Fibroblast of peridontal ligament (primary cell): ENCODE results near the gene BOC.

Source experiments
- DNase-seq: peaks from one replicate; pipeline ENCODE4 v3.0.0-alpha.2; 2010; ENCODE audit errors: extremely low read depth

BOC gene

GRCh38 chr3:113269661-113270060 is 58.3 kb downstream of the BOC start:
- DNase-seq: no peak

GRCh38 chr3:113270068-113270467 is 58.7 kb downstream of the BOC start:
- no peak for DNase-seq

GRCh38 chr3:113270786-113271185 is 59.4 kb downstream of the BOC start:
- DNase-seq: no peak

GRCh38 chr3:113271189-113271588 is 59.8 kb downstream of the BOC start:
- no peak for DNase-seq

- DNase-seq: no peak
These were observed 60.4 kb downstream of the BOC start for GRCh38 chr3:113271594-113272384.

GRCh38 chr3:113272385-113272779 is 61.0 kb downstream of the BOC start:
- DNase-seq: no peak

- no peak for DNase-seq
These were observed 61.7 kb downstream of the BOC start for GRCh38 chr3:113273011-113273410.

GRCh38 chr3:113273604-113274378 is 62.4 kb downstream of the BOC start:
- no peak for DNase-seq

GRCh38 chr3:113274425-113275257 is 63.3 kb downstream of the BOC start:
- no peak for DNase-seq

GRCh38 chr3:113275258-113275556 is 63.9 kb downstream of the BOC start:
- DNase-seq: no peak

GRCh38 chr3:113275583-113275928 is 64.2 kb downstream of the BOC start:
- no peak for DNase-seq

- peak; percentile 85 for DNase-seq
These were observed 64.8 kb downstream of the BOC start for GRCh38 chr3:113275929-113276750.

- DNase-seq: no peak
These were observed 65.4 kb downstream of the BOC start for GRCh38 chr3:113276751-113277080.

GRCh38 chr3:113277414-113277813 is 66.1 kb downstream of the BOC start:
- DNase-seq: no peak

- no peak for DNase-seq
These were observed 66.7 kb downstream of the BOC start for GRCh38 chr3:113277941-113278598.

- no peak for DNase-seq
These were observed 67.2 kb downstream of the BOC start for GRCh38 chr3:113278599-113278955.

- DNase-seq: no peak
These were observed 68.3 kb downstream of the BOC start for GRCh38 chr3:113279686-113280085.

- DNase-seq: no peak
These were observed 71.9 kb downstream of the BOC start for GRCh38 chr3:113283306-113283705.

GRCh38 chr3:113284453-113285050 is 73.2 kb downstream of the BOC start:
- no peak for DNase-seq

- no peak for DNase-seq
These were observed 73.9 kb downstream of the BOC start for GRCh38 chr3:113285226-113285625.

GRCh38 chr3:113285741-113286140 is 74.4 kb downstream of the BOC start:
- no peak for DNase-seq
